Measurements from ENCODE around the gene GCAT.

DNA sequence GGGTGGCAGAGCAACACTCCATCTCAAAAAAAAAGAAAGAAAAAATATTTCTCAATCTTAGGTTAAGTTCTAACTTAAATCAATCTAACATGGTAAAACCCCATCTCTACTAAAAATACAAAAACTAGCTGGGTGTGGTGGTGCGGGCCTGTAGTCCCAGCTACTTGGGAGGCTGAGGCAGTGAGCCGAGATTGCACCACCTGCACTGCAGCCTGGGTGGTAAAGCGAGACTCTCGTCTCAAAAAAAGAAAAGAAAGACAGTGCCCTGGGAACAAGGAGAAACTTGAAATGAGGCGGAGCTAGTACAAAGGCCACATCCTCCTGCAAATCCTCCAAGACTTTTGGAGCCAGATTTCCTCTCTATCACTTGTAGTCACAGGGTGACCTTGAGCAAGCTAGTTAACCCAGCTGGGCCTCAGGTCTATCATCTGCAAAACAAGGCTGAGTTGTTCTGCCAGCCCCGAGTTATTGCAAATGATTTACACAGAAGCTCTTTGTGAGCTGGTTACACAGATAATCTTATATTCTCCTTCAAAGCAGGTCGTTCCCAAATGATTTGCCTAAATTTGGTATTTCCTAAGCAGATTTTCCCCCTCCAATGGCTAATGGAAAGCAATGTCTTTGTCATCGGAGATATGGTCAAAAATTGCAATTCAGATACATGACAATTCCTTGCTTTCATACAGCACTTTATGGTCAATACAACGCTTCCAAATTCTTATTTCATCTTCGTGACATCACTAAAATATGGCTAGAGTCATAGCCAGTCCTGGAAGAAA is 34.5 kb downstream of the GCAT start:
- TF ChIP-seq, protein P1, sequence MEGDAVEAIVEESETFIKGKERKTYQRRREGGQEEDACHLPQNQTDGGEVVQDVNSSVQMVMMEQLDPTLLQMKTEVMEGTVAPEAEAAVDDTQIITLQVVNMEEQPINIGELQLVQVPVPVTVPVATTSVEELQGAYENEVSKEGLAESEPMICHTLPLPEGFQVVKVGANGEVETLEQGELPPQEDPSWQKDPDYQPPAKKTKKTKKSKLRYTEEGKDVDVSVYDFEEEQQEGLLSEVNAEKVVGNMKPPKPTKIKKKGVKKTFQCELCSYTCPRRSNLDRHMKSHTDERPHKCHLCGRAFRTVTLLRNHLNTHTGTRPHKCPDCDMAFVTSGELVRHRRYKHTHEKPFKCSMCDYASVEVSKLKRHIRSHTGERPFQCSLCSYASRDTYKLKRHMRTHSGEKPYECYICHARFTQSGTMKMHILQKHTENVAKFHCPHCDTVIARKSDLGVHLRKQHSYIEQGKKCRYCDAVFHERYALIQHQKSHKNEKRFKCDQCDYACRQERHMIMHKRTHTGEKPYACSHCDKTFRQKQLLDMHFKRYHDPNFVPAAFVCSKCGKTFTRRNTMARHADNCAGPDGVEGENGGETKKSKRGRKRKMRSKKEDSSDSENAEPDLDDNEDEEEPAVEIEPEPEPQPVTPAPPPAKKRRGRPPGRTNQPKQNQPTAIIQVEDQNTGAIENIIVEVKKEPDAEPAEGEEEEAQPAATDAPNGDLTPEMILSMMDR (optimal IDR thresholded peaks at IDR 0.05 in 1 of 3, IDR thresholded peaks at IDR 0.05 in 1 of 3, conservative IDR thresholded peaks at IDR 0.05 in 1 of 3; ENCODE audit: extremely low read depth in 1 of 3, insufficient read depth in 2 of 3, low read length in 3 of 3), result no peak
- no peak for TF ChIP-seq EZH2 (IDR thresholded peaks at IDR 0.05; ENCODE audit: low read length)
